IPS-NIHi7 (cell line): ENCODE results near the gene GSX1.
"Not testable (repeated sequence)": the region's sequence is repeated elsewhere in the genome, so short reads cannot be mapped to it uniquely, and the experiment has no call there.

Experiments
- DNase-seq: peaks from one replicate; pipeline ENCODE4 v3.0.0; 2012; ENCODE audit warnings: mixed read lengths; ENCODE audit errors: extremely low spot score

GSX1 gene

GRCh38 chr13:27794368-27794691 is 2.0 kb downstream of the GSX1 start:
- no peak for DNase-seq

- peak; percentile 41 for DNase-seq
Observed at GRCh38 chr13:27794921-27795717, 2.8 kb downstream of the GSX1 start.

- no peak for DNase-seq
Observed at GRCh38 chr13:27795718-27796019, 3.4 kb downstream of the GSX1 start.

- DNase-seq = no peak
Observed at GRCh38 chr13:27796544-27797227, 4.4 kb downstream of the GSX1 start.

- DNase-seq = peak; percentile 83
Observed at GRCh38 chr13:27797228-27797624, 4.9 kb downstream of the GSX1 start.

GRCh38 chr13:27806744-27807387 is 14.6 kb downstream of the GSX1 start:
- DNase-seq = peak; percentile 60

- DNase-seq = no peak
Observed at GRCh38 chr13:27808851-27809550, 16.7 kb downstream of the GSX1 start.

- no peak for DNase-seq
Observed at GRCh38 chr13:27810009-27810408, 17.7 kb downstream of the GSX1 start.

GRCh38 chr13:27810461-27810860 is 18.2 kb downstream of the GSX1 start:
- no peak for DNase-seq

GRCh38 chr13:27813826-27814225 is 21.5 kb downstream of the GSX1 start:
- DNase-seq = no peak

GRCh38 chr13:27817832-27818231 is 25.5 kb downstream of the GSX1 start:
- not testable (repeated sequence) for DNase-seq

GRCh38 chr13:27820524-27821482 is 28.5 kb downstream of the GSX1 start:
- DNase-seq = peak; percentile 52

GRCh38 chr13:27821566-27821965 is 29.3 kb downstream of the GSX1 start:
- peak; percentile 68 for DNase-seq

GRCh38 chr13:27822258-27822872 is 30.1 kb downstream of the GSX1 start:
- no peak for DNase-seq

GRCh38 chr13:27822873-27823311 is 30.6 kb downstream of the GSX1 start:
- DNase-seq = no peak

GRCh38 chr13:27824121-27824520 is 31.8 kb downstream of the GSX1 start:
- no peak for DNase-seq

GRCh38 chr13:27825072-27825471 is 32.8 kb downstream of the GSX1 start:
- DNase-seq = no peak

GRCh38 chr13:27826379-27827353 is 34.4 kb downstream of the GSX1 start:
- DNase-seq = peak; percentile 91

GRCh38 chr13:27827646-27828045 is 35.4 kb downstream of the GSX1 start:
- DNase-seq = no peak

GRCh38 chr13:27830010-27830409 is 37.7 kb downstream of the GSX1 start:
- peak; percentile 93 for DNase-seq
